SIG-M5 (cell line): Measurements from ENCODE around the gene GLYAT.
"Not testable (repeated sequence)": the region's sequence is repeated elsewhere in the genome, so short reads cannot be mapped to it uniquely, and the experiment has no call there.

Experiments used
- DNase-seq: peaks from one replicate; lab custom pipeline; 2025; lab: John Stamatoyannopoulos, UW

Gene GLYAT

DNA sequence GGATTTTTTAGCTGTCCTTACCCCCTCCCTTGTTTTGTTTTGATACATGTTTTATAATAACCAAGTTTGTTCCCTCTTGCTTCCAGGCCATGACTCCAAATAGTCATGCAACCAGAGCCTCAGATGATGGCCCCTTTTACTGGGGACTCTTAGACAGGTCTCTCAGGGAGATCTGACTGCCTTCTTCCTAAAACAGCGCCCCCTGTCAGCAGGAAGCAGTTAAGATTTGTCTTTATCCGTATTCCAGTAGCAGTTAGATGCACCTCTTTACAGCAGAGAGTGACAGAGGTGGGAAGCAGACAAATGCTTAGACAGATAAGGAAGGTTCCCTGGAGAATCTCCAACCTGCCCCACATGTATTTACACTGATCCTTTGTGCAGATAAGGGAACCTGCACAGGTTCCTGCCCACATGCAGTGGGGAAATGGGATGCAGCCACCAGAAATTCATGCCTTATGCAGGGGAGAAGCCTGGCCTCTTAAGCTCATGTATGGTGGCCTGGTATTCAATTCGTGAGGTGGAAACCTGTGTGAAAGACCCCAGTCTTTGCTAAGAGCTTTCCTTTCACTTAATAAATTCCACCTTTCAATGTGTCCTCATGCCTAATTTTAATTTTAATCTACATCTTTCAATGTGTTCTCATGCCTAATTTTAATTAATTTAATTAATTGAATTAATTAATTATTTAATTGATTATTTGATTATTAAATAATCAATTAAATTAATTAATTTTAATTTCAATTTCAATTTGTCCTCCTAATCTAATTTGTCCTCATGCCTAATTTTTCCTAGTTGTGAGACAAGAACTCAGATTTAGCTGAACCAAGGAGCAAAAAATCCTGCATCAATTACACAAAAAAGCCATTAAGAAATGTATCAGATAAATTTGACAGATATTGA lies 11.5 kb upstream of the GLYAT start:
- no peak for DNase-seq

DNA sequence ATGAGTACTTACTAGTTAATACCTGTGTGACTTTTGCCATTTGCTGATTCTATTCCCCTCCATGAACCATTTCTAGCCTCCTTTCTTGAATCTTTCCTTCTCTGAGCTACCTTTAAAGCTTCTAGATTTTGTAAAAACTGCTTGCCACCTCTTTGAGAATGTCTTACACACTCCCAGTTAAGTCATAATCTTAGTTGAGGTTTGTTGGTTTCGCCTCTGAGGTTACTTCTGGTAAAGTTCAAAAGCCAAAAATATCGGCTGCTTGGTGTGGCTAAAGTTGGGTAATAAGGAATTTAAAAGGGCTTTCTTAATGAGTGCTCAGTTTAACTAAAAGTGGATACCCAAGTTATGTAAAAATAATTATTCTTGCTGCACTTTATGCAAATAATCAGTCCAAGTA lies 10.4 kb upstream of the GLYAT start:
- no peak for DNase-seq

DNA sequence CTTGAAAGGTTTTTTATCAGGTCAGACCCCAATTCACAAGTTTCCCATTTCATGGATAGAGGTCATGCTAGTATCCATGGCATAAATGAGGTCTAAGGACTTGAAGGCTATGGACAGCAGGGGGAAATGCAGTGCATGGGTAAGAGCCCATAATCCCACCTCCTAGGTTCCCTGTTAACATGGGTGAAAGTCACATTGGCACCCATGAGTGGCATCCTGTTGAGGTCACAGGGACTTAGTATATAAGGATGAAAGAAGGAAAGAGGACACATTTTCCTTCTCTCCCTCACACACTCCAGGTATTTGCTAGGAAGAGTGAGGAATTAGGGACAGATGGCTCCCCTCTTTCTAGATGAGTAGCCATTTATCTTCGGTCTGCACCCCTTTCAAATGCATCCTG lies 9.4 kb upstream of the GLYAT start:
- DNase-seq: no peak

DNA sequence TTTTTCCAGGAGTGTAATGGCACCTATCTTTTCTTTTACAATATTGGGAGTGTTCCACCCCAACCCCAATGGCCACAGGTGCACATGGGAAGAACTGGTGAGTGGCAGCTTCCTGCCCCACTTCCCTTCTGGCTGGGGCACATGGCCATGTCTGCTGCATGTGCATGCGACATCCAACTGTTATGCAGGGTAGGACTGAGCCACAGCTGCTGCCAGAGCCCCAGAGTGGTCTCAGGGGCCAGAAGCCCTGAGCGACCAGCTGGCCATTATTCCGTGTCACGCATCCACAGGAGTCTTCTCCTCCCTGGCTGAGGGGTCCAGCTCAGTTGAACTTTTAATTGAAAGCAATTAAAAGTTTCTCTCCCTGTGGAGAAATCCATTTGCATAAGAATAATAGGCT lies 8.7 kb upstream of the GLYAT start:
- DNase-seq: no peak

DNA sequence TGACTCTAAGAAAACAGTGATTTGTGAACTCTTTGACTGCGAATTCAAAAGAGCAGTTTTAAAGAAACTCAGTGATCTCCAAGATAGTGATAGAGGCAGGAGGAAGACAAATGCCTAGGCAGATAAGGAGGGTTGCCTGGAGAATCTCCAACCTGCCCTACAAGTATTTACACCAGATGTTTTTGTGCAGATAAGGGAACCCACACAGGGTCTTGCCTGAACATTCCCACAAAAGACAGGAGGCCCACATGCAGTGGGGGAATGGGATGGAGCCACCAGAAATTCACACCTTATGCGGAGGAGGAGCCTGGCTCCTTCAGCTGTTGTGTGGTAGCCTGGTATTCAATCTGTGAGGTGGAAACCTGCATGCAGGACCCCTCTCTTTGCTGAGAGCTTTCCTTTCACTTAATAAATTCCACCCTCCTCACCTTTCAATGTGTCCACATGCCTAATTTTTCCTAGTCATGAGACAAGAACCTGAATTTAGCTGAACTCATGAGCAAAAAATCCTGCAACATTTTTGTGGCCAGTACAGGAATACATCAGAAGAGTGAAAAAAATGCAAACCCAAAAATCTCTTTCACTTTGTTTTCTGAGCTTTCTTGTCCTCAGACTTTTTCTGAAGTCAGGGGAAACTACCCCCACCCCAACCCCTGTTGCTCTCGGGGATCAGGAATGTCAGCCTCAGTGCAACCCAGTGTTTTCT lies 8.1 kb upstream of the GLYAT start:
- no peak for DNase-seq

DNA sequence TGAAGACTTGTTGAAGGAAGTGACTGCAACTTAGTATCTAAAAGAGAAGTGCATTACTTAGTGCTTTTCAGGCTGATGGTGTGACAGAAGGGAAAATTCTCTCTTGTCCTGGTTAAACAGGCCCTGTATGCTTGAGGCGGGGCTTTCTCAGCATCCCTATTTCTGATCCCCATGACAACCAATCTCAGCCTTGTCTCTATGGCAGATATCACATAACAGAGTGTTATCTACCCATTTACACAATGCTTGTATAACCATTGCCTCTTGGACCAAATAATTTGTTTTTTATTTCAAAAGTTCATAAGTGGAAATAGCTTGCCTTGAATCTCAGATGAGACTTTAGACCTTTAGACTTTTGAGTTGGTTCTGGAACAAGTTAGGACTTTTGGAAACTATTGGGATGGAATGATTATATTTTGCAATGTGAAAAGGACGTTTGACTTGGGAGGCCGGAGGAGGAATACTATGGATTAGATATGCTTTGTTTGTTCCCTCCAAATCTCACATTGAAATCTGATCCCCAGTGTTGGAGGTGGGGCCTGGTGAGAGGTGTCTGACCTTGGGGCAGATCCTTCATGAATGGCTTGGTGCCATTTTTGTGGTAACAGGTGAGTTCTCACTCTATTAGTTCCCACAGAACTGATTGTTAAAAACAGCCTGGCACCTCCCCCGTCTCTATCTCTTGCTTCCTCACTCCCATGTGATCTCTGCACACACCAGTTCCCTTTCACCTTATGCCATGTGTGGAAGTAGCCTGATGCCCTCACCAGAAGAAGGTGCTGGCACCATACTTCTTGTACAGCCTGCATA lies 3.1 kb upstream of the GLYAT start:
- no peak for DNase-seq

DNA sequence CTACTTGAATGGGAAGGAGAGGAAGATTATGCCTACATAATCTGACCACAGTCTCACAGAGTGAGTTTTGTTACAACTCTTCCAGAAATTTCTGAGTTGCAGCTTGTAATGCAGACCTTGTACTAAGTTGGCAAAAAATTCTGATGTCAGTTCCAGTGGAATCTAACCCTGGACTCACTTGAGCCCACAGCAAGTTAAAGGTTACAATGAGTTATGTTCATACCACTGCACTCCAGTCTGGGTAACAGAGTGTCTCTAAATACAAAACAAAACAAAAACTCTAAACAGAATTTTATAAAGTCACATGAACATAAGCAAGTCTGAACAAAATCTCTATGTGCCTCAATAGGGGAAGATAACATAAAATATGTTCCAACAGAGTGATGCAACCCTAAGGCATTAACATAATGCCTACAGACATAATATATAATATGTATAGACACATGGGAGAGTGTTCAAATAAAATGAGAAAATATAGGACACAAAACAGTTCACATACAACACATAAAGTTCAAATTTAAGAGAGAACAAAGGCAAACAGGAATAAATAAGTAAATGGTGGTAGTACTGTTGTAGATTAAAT lies 1.1 kb downstream of the GLYAT start:
- no peak for DNase-seq

DNA sequence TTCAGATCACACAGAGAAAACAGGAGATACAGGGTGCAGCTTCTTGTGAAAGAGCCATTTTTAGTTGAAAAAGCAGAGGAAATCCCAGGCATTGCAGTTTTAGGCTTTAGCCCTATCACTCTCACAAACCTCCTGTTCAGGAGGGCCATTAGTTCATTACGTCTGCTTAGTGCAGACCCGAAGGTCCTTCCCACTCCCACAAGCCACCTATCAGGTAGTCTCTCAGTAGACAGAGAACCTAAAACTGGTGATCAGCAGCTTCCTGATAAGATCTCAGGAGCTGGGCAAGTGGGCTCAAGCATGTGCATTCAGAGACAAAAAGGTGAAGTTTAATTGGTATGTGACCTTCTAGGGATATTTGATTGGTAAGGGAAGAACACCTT lies 4.3 kb downstream of the GLYAT start:
- DNase-seq: no peak

DNA sequence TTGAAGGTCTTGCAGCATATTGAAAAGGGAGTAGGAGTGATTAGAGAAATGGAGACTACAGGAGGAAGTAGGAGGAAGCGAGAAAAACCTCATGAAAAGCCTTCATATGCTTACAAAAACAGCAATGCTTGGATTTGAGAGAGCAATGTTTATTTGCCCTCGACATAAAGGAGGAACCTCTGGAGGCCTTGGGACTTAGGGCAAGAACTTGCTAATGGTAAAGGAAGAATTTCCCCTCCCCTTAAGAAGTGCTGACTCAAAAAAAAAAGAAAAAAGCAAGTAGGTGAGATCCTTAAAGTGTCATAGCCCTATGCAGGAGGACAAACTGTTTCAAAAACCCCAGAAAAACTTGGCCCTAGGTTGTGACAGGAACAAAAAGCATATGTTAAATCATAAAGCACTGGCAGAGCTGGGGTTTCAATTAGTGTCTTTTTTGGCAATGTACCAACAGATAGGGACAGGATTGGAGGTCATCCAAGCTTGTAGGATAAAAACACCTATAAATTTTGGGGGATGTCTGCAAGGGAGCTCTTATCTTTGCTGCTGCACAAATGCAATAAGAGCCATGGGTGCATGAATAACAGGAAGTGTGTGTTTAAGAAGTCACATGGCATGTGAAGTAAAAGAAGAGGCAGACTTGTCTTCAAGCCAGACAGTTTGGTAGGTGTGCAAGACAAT lies 4.9 kb downstream of the GLYAT start:
- DNase-seq: no peak

DNA sequence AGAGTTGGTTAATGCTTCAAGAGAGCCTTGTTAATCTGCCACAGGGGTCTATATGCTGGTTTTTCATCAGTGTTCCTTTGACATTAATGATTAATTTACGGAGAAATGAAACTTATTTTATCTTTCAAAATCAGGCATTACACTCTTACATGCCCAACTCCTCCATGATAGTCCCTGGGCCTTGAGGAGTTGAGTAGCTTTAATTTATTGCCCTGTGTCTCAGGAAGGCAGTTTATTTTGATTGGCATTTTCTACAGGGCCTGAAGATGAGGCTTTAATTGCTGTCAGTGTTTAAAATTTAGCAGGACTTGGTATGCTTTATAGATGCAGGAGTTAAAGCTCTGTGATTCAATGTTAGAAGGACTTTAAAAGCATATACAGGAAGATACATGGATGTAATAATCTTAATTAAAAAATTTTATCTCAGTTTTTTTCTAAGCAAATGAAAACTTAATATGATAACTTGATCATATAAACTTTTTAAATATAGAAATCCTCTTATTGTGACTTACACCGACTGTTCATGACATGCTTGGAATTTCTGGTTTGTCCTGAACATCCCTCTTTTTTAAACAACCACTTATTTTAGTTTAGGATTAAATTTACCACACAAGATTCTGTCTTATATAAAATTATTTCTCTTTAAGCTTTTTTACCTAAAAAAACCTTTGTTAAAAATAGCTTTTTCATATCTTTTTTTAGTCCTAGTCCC lies 12.2 kb downstream of the GLYAT start:
- no peak for DNase-seq

DNA sequence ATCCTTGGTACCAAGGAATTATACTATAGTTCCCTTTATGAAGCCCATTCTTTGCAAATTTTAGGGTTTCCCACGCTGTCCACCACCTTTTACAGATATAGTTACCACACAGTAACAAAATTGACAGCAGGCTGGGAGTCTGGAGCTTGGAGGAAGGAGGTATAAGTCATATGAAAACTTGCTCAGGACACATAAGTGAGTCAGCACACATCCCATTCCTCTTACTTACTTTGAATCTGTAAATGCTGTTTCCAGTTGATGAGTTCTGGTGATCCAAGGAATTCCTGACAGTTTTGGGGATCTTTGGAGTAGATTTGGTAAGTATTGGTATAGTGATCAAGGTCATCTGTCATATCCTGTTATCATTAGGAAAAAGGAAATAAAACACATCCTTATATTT lies 19.2 kb downstream of the GLYAT start:
- DNase-seq: no peak

DNA sequence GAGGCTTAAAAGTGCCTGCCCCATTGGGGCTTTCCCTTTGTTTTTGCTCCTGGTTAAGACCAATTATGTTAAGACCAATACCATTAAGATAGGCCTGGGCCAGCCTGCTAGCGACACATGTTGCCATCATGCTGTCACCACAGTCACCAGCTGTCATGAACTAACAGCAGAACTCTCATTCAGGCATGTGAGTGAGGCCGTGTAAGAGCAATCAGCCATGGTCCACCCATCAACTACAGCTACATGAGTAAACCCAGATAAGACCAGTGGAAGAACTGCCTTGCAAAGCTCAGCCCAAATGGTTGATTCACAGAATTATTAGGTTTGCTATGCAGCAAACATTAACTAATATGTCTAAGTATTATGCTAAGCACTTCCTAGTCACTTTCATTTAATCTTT lies 19.9 kb downstream of the GLYAT start:
- DNase-seq: no peak

DNA sequence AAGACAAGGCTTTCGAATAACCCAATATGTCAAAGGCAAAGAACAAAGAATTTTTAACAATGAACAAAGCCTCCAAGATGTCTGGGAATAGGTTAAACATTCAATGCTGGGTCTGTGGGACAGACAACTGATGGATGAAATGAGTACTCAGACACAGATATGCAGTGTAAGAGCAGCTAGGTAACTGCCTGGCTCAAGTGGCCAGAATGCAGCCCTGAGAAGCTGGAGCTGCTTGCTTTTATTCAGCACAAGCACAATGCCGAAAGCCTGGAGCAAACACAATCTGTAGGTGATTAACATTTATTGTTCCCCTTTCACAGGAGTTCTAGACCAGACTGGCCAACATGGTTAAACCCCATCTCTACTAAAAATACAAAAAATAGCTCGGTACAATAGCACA lies 24.0 kb downstream of the GLYAT start:
- DNase-seq: no peak

DNA sequence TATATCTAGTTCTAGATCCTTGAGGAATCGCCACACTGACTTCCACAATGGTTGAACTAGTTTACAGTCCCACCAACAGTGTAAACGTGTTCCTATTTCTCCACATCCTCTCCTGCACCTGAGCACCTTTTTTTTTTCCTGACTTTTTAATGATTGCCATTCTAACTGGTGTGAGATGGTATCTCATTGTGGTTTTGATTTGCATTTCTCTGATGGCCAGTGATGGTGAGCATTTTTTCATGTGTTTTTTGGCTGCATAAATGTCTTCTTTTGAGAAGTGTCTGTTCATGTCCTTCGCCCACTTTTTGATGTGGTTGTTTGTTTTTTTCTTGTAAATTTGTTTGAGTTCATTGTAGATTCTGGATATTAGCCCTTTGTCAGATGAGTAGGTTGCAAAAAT lies 34.9 kb downstream of the GLYAT start:
- DNase-seq: not testable (repeated sequence)

DNA sequence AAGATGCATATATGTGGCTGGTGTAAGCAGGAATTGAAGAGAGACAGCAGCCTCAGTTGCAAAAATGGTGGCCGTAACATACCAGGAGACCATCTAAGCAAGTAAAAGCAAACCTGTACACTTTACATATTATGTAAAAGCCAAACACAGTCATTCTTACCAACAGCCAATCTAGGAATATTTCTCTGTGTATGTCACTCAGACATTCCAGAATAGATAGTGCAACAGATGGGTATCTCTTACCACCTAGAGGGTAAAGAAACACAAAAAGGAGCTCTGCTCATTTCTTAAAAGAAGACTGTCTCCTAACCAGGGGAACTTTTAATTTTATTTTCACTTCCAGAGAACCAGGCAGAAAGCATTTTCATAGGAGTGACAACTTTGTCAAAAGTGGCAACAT lies 38.7 kb downstream of the GLYAT start:
- DNase-seq: no peak

DNA sequence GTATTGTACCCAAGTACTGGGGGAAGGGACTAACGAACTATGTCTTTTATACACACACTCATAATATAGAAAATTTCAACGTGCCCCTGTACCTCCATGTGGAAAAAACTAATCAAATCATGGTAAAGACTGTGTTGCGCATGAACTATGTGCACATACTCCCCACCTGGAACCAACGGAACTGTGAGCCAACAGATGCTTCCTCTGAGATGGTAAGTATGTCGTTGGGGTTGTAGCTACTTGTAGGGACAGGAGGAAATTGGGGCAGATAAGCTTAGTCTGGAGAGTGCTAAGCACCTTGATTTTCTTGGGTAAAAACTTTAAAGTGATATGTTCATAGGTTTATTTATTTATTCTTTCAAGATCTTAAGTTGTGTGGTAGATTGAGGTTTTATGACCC lies 40.1 kb downstream of the GLYAT start:
- DNase-seq: no peak

DNA sequence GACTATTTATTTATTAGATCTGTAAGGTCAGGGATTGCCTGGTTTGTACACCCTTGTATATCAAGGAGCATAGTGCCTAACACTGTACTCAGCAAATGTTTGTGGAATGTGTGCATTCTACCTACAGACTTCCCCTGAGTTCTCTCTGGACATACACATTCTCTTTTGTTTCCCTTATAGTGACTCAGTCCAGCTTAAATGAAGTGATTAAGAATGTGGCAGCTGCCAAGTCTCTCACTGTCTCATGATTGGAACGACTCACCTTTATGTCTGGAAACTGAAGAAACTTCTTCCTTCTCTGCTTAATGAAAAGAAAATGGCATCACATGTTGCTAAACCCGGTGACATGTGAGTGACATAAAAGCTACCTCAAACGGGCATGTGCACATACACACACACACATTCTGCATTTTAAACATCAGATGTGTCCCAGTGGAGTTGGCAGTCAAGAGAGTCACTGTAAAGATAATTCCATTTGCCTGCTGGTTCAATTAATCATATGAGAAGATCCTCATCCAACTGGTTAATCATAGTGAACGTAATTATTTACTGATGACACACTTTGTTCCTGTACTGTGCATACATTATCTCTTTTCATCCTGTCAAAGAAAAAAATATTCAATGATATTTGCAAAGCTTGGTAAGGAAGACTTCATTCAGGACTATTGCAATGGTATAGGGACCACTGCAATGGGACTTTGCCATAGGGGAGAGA lies 42.8 kb downstream of the GLYAT start:
- DNase-seq: no peak

DNA sequence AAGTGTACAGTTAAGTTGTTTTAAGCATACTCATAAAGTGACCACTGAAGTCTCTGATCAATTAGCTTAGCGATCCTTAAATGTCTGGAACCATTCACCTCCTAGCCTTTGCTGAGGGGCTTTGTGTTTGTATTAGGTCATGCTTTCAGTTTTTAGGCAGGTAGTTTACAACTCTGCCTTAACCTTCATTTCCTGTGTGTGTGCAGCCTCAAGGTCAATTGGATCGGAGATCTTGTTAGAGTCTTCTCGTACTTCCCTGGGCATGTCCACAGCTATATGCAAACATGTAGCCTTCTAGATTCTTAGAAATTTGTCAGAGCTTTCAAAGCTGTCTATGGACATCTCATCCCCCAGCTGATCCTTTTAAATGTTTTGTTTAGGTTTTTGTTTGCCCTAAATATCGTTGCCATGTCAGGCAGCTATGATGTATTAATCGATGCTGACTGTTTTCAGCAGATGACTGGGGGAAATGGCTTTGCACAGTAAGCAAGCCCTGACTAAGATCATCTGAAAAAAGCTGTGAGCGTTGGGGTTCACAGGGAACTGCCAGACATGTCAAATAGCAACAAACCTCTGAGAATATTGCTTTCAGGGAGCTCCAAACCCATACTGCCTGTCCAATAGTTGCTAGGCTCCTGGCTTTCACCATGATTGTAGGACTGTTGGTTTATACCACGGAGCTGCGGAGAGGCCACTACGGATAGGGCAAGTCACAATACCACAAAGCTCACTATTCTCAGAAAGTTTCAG lies 45.6 kb downstream of the GLYAT start:
- DNase-seq: no peak

DNA sequence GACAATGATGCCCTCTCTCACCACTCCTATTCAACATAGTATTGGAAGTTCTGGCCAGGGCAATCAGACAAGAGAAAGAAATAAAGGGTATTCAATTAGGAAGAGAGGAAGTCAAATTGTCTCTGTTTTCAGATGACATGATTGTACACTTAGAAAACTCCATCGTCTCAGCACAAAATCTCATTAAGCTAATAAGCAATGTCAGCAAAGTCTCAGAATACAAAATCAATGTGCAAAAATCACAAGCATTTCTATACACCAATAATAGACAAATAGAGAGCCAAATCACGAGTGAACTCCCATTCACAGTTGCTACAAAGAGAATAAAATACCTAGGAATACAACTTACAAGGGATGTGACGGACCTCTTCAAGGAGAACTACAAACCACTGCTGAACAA lies 49.1 kb downstream of the GLYAT start:
- DNase-seq: not testable (repeated sequence)

DNA sequence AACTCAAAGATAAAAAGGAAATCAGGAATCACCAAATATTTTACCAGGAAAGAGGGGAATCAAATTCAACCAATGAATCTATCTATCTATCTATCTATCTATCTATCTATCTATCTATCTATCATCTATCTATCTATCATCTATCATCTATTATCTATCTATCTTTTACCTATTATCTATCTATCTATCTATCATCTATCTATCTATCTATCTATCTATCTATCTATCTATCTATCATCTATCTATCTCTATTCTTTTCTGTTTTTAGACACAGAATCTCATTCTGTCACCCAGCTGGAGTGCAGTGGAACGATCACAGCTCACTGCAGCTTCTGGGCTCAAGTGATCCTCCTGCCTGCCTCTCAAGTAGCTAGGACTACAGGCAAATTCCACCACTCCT lies 54.2 kb downstream of the GLYAT start:
- DNase-seq: not testable (repeated sequence)
